Left renal cortex interstitium (tissue), 4 donors: ENCODE measurements around the gene DHDDS. TPM values are rescaled to one million over a fixed set of nuclear protein-coding genes. Genes with fewer than 3 reads are reported as not detected.

Source experiments
- DNase-seq, 4 donors: peaks; one replicate each; pipeline ENCODE4 v3.0.0-alpha.2; 2013; ENCODE audit warnings: low read depth in 4 of 4, low spot score in 2 of 4, missing footprints in 1 of 4
- polyA plus RNA-seq, 4 donors: library from polyadenylated mRNA; unstranded; fragments of 120-200 nt; gene quantifications; one replicate each; pipeline ENCODE4 v1.2.1, GENCODE V29; 2013; ENCODE audit not compliant: insufficient read length in 4 of 4

Gene DHDDS
- polyA plus RNA-seq, 4 donors = 29.6 to 43.2 (median 39.2) TPM

- no peak for DNase-seq
Measured at GRCh38 chr1:26413031-26413430, 19.1 kb upstream of the DHDDS start.

- DNase-seq = peak in 2 of 4 donors; percentile 23 to 39
Measured at GRCh38 chr1:26417111-26417759, 14.9 kb upstream of the DHDDS start.

GRCh38 chr1:26418865-26419349 lies 13.2 kb upstream of the DHDDS start:
- DNase-seq = no peak

GRCh38 chr1:26419494-26419893 lies 12.6 kb upstream of the DHDDS start:
- no peak for DNase-seq

- DNase-seq = no peak
Measured at GRCh38 chr1:26429721-26430120, 2.4 kb upstream of the DHDDS start.

- DNase-seq = no peak
Measured at GRCh38 chr1:26432793-26433192, 672 bp downstream of the DHDDS start.

GRCh38 chr1:26434161-26434752 lies 2.1 kb downstream of the DHDDS start:
- DNase-seq = no peak

GRCh38 chr1:26438041-26438440 lies 5.9 kb downstream of the DHDDS start:
- no peak for DNase-seq

GRCh38 chr1:26440259-26440658 lies 8.1 kb downstream of the DHDDS start:
- no peak for DNase-seq

GRCh38 chr1:26449868-26450267 lies 17.7 kb downstream of the DHDDS start:
- DNase-seq = no peak

- no peak for DNase-seq
Measured at GRCh38 chr1:26450908-26451307, 18.8 kb downstream of the DHDDS start.

GRCh38 chr1:26452459-26453183 lies 20.5 kb downstream of the DHDDS start:
- DNase-seq = no peak

GRCh38 chr1:26459148-26459547 lies 27.0 kb downstream of the DHDDS start:
- no peak for DNase-seq

- DNase-seq = no peak
Measured at GRCh38 chr1:26459573-26460031, 27.5 kb downstream of the DHDDS start.

GRCh38 chr1:26468911-26469310 lies 36.8 kb downstream of the DHDDS start:
- DNase-seq = no peak

- DNase-seq = no peak
Measured at GRCh38 chr1:26469558-26469957, 37.4 kb downstream of the DHDDS start.

- no peak for DNase-seq
Measured at GRCh38 chr1:26470878-26471497, 38.9 kb downstream of the DHDDS start.

GRCh38 chr1:26471498-26472319 lies 39.6 kb downstream of the DHDDS start:
- DNase-seq = peak; percentile 56 to 70 (median 66)

- peak; percentile 79 to 91 (median 84) for DNase-seq
Measured at GRCh38 chr1:26472320-26472900, 40.3 kb downstream of the DHDDS start, which contains the start of gene HMGN2. HMGN2 (plus strand) TSS chr1:26472440; CDS start chr1:26472613, 173 bp downstream.
